BLaER1 treated with 17β-estradiol and CSF1 and Interleukin-3, amounts not matched to agents 10 nM and 100 nM (cell line): ENCODE measurements around the gene ETV3.

ENCODE experiments used
- H3K27ac ChIP-seq, 11 experiments: shearing (Covaris generic); formaldehyde crosslinking; 2 replicates each; pipeline ENCODE4 v1.8.1; 2022
- H3K27me3 ChIP-seq, 11 experiments: shearing (Covaris generic); formaldehyde crosslinking; 2 replicates each; pipeline ENCODE4 v1.8.1; 2022
- H3K36me3 ChIP-seq, 11 experiments: shearing (Covaris generic); formaldehyde crosslinking; 2 replicates each; pipeline ENCODE4 v1.8.1; 2022
- H3K4me1 ChIP-seq, 10 experiments: shearing (Covaris generic); formaldehyde crosslinking; 2 replicates each; pipeline ENCODE4 v1.8.1; 2022
- H3K4me2 ChIP-seq, 11 experiments: shearing (Covaris generic); formaldehyde crosslinking; 2 replicates each; pipeline ENCODE4 v1.8.1; 2022
- H3K4me3 ChIP-seq, 10 experiments: shearing (Covaris generic); formaldehyde crosslinking; 2 replicates each; pipeline ENCODE4 v1.8.1; 2022
- H3K9ac ChIP-seq, 11 experiments: shearing (Covaris generic); formaldehyde crosslinking; 2 replicates each; pipeline ENCODE4 v1.8.1; 2022
- H3K9me3 ChIP-seq, 11 experiments: shearing (Covaris generic); formaldehyde crosslinking; replicated peaks in 1 of 11; 2 replicates each; pipeline ENCODE4 v1.8.1; 2022
- H4K20me1 ChIP-seq, 11 experiments: shearing (Covaris generic); formaldehyde crosslinking; 2 replicates each; pipeline ENCODE4 v1.8.1; 2022
- Cebpa-rat ChIP-seq, 11 experiments: shearing (Covaris generic); IDR thresholded peaks; 2 replicates each; pipeline ENCODE4 v1.8.1; 2022

The ETV3 gene

DNA sequence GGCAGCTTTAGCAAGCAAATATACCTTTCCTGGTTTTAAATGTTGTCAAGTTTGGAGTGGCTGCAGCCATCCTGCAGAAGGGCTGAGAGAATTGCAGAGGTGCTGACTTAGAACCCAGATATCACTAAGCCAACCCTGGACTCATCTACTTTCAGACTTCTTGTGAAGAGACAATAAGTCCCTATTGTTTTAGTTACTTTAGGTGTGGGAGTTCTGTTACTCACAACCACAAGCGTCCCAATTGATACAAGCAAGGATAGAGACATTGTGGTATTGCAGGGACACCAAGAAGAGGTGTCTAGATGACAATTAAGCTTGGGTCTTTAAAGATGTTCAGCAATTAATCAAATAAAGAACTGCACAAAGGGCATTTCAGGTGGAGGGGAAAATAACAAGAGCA lies 8.8 kb upstream of the ETV3 start:
- Histone ChIP-seq H4K20me1 (no peaks in the 10 kb centered on the region), H3K9me3 (no peaks in the 10 kb centered on the region), H3K27me3 (no peaks in the 10 kb centered on the region), H3K9ac (no peak overlapping the region), H3K4me3 (no peak overlapping the region), H3K4me1 (peaks cover 10 to 41% (median 14%) of the 10 kb centered on the region in 10 experiments), H3K4me2 (peak overlapping the region in 3 of 11 experiments; percentile 56 to 77 (median 66); a peak in 2 of 22 replicates), H3K27ac (0 out of 22 replicates have a peak overlapping the region, but pooled peaks of 1 of the 11 experiments have one; percentile 6), H3K36me3 (no peaks in the 10 kb centered on the region)
- TF ChIP-seq Cebpa-rat (IDR thresholded peaks at IDR 0.05), result no peak

DNA sequence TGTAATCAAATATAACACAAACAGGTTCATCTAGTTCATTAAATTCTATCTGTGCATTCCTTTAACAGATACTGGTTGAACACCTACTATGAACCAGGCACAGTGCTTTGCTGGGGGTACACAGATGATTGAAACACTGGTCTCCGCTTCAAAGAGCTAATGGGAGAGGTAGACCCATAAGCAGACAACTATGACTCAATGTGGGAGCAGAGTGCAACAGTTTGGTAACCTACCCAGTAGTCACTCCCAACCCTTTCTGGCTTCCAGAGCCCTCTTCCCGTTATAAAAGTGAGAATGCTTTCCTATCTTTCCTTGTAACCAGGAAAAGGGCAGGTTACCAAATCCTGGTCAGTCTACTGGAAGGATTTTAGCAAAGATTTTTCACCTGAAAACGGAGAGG lies 8.0 kb upstream of the ETV3 start:
- H4K20me1 ChIP-seq, result no peaks in the 10 kb centered on the region
- TF ChIP-seq Cebpa-rat (IDR thresholded peaks at IDR 0.05), result no peak
- H3K36me3 ChIP-seq, result no peaks in the 10 kb centered on the region
- no peak overlapping the region for H3K4me3 ChIP-seq
- H3K4me2 ChIP-seq, result no peak overlapping the region
- no peaks in the 10 kb centered on the region for H3K9me3 ChIP-seq
- H3K27me3 ChIP-seq, result no peaks in the 10 kb centered on the region
- no peak overlapping the region for H3K27ac ChIP-seq
- peaks cover 10 to 46% (median 14%) of the 10 kb centered on the region in 10 experiments for H3K4me1 ChIP-seq
- H3K9ac ChIP-seq, result no peak overlapping the region

- Histone ChIP-seq H3K4me3 (no peak overlapping the region), H4K20me1 (no peaks in the 10 kb centered on the region), H3K4me1 (peaks cover 10 to 38% (median 14%) of the 10 kb centered on the region in 10 experiments), H3K27me3 (no peaks in the 10 kb centered on the region), H3K9me3 (no peaks in the 10 kb centered on the region), H3K36me3 (no peaks in the 10 kb centered on the region), H3K9ac (no peak overlapping the region), H3K27ac (no peak overlapping the region), H3K4me2 (no peak overlapping the region)
- TF ChIP-seq Cebpa-rat (IDR thresholded peaks at IDR 0.05), result no peak
Measured at GRCh38 chr1:157145076-157145475, 6.9 kb upstream of the ETV3 start.

DNA sequence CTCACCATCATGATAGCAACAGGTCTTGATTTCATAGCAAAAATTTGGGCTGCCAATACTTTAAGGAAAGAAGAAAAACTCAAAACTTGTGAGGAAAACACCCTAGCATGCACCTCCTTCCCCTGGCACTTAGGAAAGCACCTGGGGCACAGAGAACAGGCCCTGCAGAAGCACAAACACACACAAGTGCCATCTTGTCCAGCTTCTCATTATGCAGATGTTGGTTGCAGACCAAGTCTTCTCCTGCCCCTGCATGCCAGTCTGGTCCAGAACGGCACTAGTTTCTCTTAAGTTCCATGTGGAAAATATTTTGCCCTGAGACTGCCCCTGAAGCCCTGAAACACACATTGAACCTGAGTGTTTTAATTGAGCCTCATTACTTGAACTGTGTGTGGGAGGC lies 6.3 kb upstream of the ETV3 start:
- Histone ChIP-seq H3K4me2 (no peak overlapping the region), H3K36me3 (no peaks in the 10 kb centered on the region), H3K27me3 (no peaks in the 10 kb centered on the region), H3K27ac (no peak overlapping the region), H4K20me1 (no peaks in the 10 kb centered on the region), H3K9me3 (no peaks in the 10 kb centered on the region), H3K4me1 (peaks cover 11 to 38% (median 15%) of the 10 kb centered on the region in 10 experiments), H3K9ac (no peak overlapping the region), H3K4me3 (no peak overlapping the region)
- no peak for TF ChIP-seq Cebpa-rat (IDR thresholded peaks at IDR 0.05)

DNA sequence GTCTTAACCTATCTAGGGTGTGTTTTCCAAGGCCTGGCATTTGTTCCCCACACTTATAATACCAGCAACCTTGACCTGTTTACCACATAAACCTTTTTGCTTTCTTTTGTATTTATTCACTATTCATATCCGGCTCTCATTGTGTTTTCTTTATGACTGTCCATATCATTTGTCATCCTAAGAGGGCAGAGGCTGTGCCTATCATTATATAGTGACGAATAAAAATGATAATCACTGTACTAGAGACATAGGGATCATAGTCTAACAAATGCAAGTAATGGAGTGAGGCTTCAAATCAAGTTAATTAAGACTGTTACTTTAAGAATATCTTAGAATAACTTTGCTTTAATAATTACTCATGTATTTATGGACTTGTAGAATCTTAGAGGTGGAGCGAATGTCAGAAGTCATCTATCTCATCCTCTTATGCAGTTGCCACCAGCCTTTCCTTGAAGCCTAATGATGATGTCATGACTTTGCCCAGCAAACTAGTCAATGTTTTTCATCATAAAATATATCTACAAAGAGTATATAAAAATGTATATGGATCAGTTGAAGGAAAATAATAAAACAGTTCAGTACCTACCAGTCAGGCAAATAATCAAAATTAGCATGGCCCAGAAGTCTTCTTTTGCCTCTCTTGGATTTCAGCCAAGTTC lies 4.7 kb upstream of the ETV3 start:
- Histone ChIP-seq H3K36me3 (no peaks in the 10 kb centered on the region), H3K9me3 (no peaks in the 10 kb centered on the region), H3K27me3 (no peaks in the 10 kb centered on the region), H4K20me1 (peaks cover 0 to 1% (median 0%) of the 10 kb centered on the region in 11 experiments; a peak in 7 of 22 replicates), H3K27ac (no peak overlapping the region; a peak in 1 of 22 replicates), H3K4me2 (peak overlapping the region in 2 of 11 experiments; percentile 30 to 55; a peak in 4 of 22 replicates), H3K9ac (no peak overlapping the region), H3K4me1 (peaks cover 10 to 30% (median 13%) of the 10 kb centered on the region in 10 experiments), H3K4me3 (no peak overlapping the region)
- no peak for TF ChIP-seq Cebpa-rat (IDR thresholded peaks at IDR 0.05)

DNA sequence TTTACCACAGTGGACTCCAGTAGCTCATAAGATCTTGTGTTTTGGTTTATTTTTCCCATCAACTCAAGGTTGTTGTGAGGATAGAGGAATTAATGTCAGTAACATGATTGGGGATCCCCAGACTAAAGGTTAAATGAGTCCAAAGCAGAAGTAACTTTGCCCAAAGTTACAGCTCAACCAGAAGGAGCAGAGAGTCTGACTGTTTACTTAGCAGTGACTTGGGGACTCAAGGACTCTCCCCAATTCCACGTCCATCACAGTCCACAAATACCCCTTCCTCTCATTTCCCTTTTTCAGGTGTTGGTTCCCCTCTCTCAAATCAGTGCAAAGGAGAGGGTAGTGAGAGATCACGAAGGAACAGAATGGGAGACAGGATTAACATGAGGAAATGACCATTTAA lies 4.0 kb upstream of the ETV3 start:
- no peak overlapping the region for H3K9ac ChIP-seq
- no peak overlapping the region for H3K4me3 ChIP-seq

GRCh38 chr1:157141212-157141855 lies 3.1 kb upstream of the ETV3 start:
- H4K20me1 ChIP-seq, result peaks cover 5 to 17% (median 16%) of the 10 kb centered on the region in 11 experiments; a peak in 21 of 22 replicates
- H3K4me2 ChIP-seq, result no peak overlapping the region
- no peak overlapping the region for H3K4me3 ChIP-seq
- H3K4me1 ChIP-seq, result peaks cover 15 to 29% (median 19%) of the 10 kb centered on the region in 10 experiments
- H3K9me3 ChIP-seq, result no peaks in the 10 kb centered on the region
- no peak overlapping the region for H3K9ac ChIP-seq
- TF ChIP-seq Cebpa-rat (IDR thresholded peaks at IDR 0.05), result no peak
- H3K36me3 ChIP-seq, result peaks cover 0 to 1% (median 0%) of the 10 kb centered on the region in 11 experiments; a peak in 7 of 22 replicates
- no peaks in the 10 kb centered on the region for H3K27me3 ChIP-seq
- no peak overlapping the region for H3K27ac ChIP-seq

More for the DNA sequence above, 4.0 kb upstream of the ETV3 start:
- Histone ChIP-seq H3K9me3 (no peaks in the 10 kb centered on the region), H3K4me2 (peak overlapping the region in 2 of 11 experiments; percentile 30 to 55; a peak in 4 of 22 replicates), H3K36me3 (no peaks in the 10 kb centered on the region), H3K27me3 (no peaks in the 10 kb centered on the region), H3K4me1 (peaks cover 9 to 23% (median 10%) of the 10 kb centered on the region in 10 experiments; a peak in 19 of 20 replicates), H3K27ac (no peak overlapping the region; a peak in 1 of 22 replicates), H4K20me1 (peaks cover 0 to 8% (median 7%) of the 10 kb centered on the region in 11 experiments; a peak in 13 of 22 replicates)
- TF ChIP-seq Cebpa-rat (IDR thresholded peaks at IDR 0.05), result no peak

- no peak overlapping the region for H3K9ac ChIP-seq
- H3K9me3 ChIP-seq, result no peaks in the 10 kb centered on the region
- H4K20me1 ChIP-seq, result peaks cover 15 to 29% (median 27%) of the 10 kb centered on the region in 11 experiments; a peak in 21 of 22 replicates
- H3K4me3 ChIP-seq, result no peak overlapping the region
- no peaks in the 10 kb centered on the region for H3K27me3 ChIP-seq
- peaks cover 27 to 41% (median 31%) of the 10 kb centered on the region in 10 experiments for H3K4me1 ChIP-seq
- H3K36me3 ChIP-seq, result peaks cover 11 to 13% (median 12%) of the 10 kb centered on the region in 11 experiments
- no peak overlapping the region for H3K27ac ChIP-seq
- no peak overlapping the region for H3K4me2 ChIP-seq
- no peak for TF ChIP-seq Cebpa-rat (IDR thresholded peaks at IDR 0.05)
Measured at GRCh38 chr1:157140063-157140588, 1.9 kb upstream of the ETV3 start.

GRCh38 chr1:157139052-157139715 lies 989 bp upstream of the ETV3 start:
- TF ChIP-seq Cebpa-rat (IDR thresholded peaks at IDR 0.05), result no peak
- peaks cover 37 to 50% (median 40%) of the 10 kb centered on the region in 10 experiments for H3K4me1 ChIP-seq
- H3K27me3 ChIP-seq, result no peaks in the 10 kb centered on the region
- peaks cover 20 to 23% (median 21%) of the 10 kb centered on the region in 11 experiments for H3K36me3 ChIP-seq
- H4K20me1 ChIP-seq, result peaks cover 22 to 38% (median 36%) of the 10 kb centered on the region in 11 experiments; a peak in 21 of 22 replicates
- H3K4me3 ChIP-seq, result peak overlapping the region; percentile 80 to 98 (median 94)
- peak overlapping the region; percentile 89 to 96 (median 92) for H3K9ac ChIP-seq
- no peaks in the 10 kb centered on the region for H3K9me3 ChIP-seq
- H3K27ac ChIP-seq, result peak overlapping the region; percentile 92 to 97 (median 95)
- H3K4me2 ChIP-seq, result peak overlapping the region; percentile 86 to 98 (median 93)
